K562 (cell line): Measurements from ENCODE around the gene PPP1R14D. TPM values are rescaled to one million over a fixed set of nuclear protein-coding genes. Genes with fewer than 3 reads are reported as not detected.

Source experiments
- ETV1 ChIP-seq: fragments of 450-650 bp; conservative IDR thresholded peaks from 2 replicates; pipeline ENCODE4 v1.6.1; 2016; ENCODE audit warnings: missing genetic modification characterization, control low read depth, low read depth, missing compliant biosample characterization
- HOXB6 ChIP-seq: fragments of 250-450 bp; sonication (Bioruptor Pico); IDR thresholded peaks from 2 replicates; pipeline ENCODE4 v1.5.1; 2022; ENCODE audit warnings: mild to moderate bottlenecking, borderline replicate concordance
- NR2C2 ChIP-seq, 2 experiments: fragments of 200-800 bp in 1 of 2; sonication (Bioruptor generic) in 1 of 2; sonication (generic) in 1 of 2; formaldehyde crosslinking in 1 of 2; IDR thresholded peaks; 2 replicates each; pipeline versions ENCODE4 v1.6.1 to v1.8.0; 2016 to 2022; ENCODE audit warnings: mild to moderate bottlenecking in 1 of 2, missing compliant biosample characterization in 1 of 2, missing genetic modification characterization in 1 of 2, missing genetic modification reagents in 1 of 2
- POLR2AphosphoS5 ChIP-seq: IDR thresholded peaks from 2 replicates; pipeline ENCODE4 v1.6.1; 2011; ENCODE audit warnings: mild to moderate bottlenecking, low read depth, low read length, moderate library complexity; ENCODE audit not compliant: control insufficient read depth, insufficient read depth
- RB1 ChIP-seq: fragments of 450-650 bp; IDR thresholded peaks from 2 replicates; pipeline ENCODE4 v1.6.1; 2017; ENCODE audit warnings: low read depth, mild to moderate bottlenecking
- SMARCA4 ChIP-seq: fragments of 450-650 bp; IDR thresholded peaks from 2 replicates; pipeline ENCODE4 v1.6.1; 2016
- TOE1 ChIP-seq, 2 experiments: fragments of 450-650 bp in 1 of 2; sonication (generic) in 1 of 2; formaldehyde crosslinking in 1 of 2; IDR thresholded peaks; 2 replicates each; pipeline versions ENCODE4 v1.7.1 to v1.8.0; 2016 to 2022; ENCODE audit warnings: borderline replicate concordance in 2 of 2, mild to moderate bottlenecking in 2 of 2, antibody characterized with exemption in 1 of 2, inconsistent platforms in 1 of 2, low read depth in 1 of 2, missing genetic modification reagents in 1 of 2, moderate library complexity in 1 of 2
- ZKSCAN8 ChIP-seq: fragments of 200-800 bp; sonication (Bioruptor generic); IDR thresholded peaks from 2 replicates; pipeline ENCODE4 v1.6.1; 2016; ENCODE audit warnings: missing genetic modification characterization, missing compliant biosample characterization
- ZNF175 ChIP-seq: fragments of 200-800 bp; sonication (Bioruptor generic); IDR thresholded peaks from 2 replicates; pipeline ENCODE4 v1.6.1; 2016; ENCODE audit warnings: low read depth, mild to moderate bottlenecking, missing genetic modification characterization, missing compliant biosample characterization
- ZNF197 ChIP-seq: fragments of 200-800 bp; sonication (Bioruptor generic); IDR thresholded peaks from 2 replicates; pipeline ENCODE4 v1.6.1; 2016; ENCODE audit warnings: low read depth, missing genetic modification characterization, missing compliant biosample characterization
- ZNF224 ChIP-seq: sonication (generic); formaldehyde crosslinking; IDR thresholded peaks from 2 replicates; pipeline ENCODE4 v1.8.0; 2022; ENCODE audit warnings: mild to moderate bottlenecking, missing genetic modification reagents
- ZNF75A ChIP-seq: fragments of 450-650 bp; formaldehyde crosslinking; IDR thresholded peaks from 2 replicates; pipeline ENCODE4 v1.4.0; 2020; ENCODE audit warnings: mild to moderate bottlenecking
- polyA plus RNA-seq, 8 experiments: library from polyadenylated mRNA; depleted of rRNA in 4 of 8; stranded (reverse) in 5 of 8; unstranded in 3 of 8; fragments of >200 nt; fragmentation: Nextera tagmentation in 2 of 8; fragmentation: Illumina TruSeq in 1 of 8; extraction: Ambion mirVana in 2 of 8; extraction: Trizol in 1 of 8; gene quantifications; 2 replicates each; pipeline versions ENCODE4 v1.2.1 to v1.2.3, GENCODE V29; 2011 to 2014; ENCODE audit warnings: inconsistent platforms in 1 of 8, missing spikeins in 1 of 8
- total RNA-seq, 7 experiments: library from RNA; depleted of rRNA in 6 of 7; stranded (reverse); fragments of >200 nt in 6 of 7; fragmentation: Illumina TruSeq in 2 of 7; extraction: Trizol in 2 of 7; gene quantifications; 2 replicates each; pipeline versions ENCODE4 v1.2.1 to v1.2.3, GENCODE V29; 2011 to 2021; ENCODE audit warnings: low replicate concordance in 1 of 7
- TF ChIP-seq, protein P1 (sequence below): fragments of 450-650 bp; formaldehyde crosslinking; IDR thresholded peaks from 2 replicates; pipeline ENCODE4 v1.4.0; 2020; ENCODE audit warnings: mild to moderate bottlenecking, moderate library complexity
- TF ChIP-seq, protein P2 (sequence below): fragments of 450-650 bp; IDR thresholded peaks from 2 replicates; pipeline ENCODE4 v1.6.1; 2018; ENCODE audit warnings: mild to moderate bottlenecking, low read depth; ENCODE audit not compliant: partially characterized antibody
- TF ChIP-seq, protein P3 (sequence below): sonication (generic); formaldehyde crosslinking; IDR thresholded peaks from 2 replicates; pipeline ENCODE4 v1.9.0; 2022; ENCODE audit warnings: mild to moderate bottlenecking, missing genetic modification reagents
- TF ChIP-seq, protein P4 (sequence below), 2 experiments: fragments of 450-650 bp in 1 of 2; IDR thresholded peaks; 2 replicates each; pipeline ENCODE4 v1.6.1; 2011 to 2017; ENCODE audit warnings: low read depth in 2 of 2, antibody characterized with exemption in 1 of 2, borderline replicate concordance in 1 of 2, low read length in 1 of 2, mild to moderate bottlenecking in 1 of 2, mixed read lengths in 1 of 2; ENCODE audit not compliant: control insufficient read depth in 1 of 2
- TF ChIP-seq, protein P5 (sequence below): sonication (generic); IDR thresholded peaks from 2 replicates; pipeline ENCODE4 v1.6.1; 2016

Gene PPP1R14D
- total and polyA plus RNA-seq, 9 of the 15 experiments (the other 6 are each of a cell fraction or from before 2014, with no cell fraction given) = 0.11 to 0.18 TPM; not detected in 7

DNA sequence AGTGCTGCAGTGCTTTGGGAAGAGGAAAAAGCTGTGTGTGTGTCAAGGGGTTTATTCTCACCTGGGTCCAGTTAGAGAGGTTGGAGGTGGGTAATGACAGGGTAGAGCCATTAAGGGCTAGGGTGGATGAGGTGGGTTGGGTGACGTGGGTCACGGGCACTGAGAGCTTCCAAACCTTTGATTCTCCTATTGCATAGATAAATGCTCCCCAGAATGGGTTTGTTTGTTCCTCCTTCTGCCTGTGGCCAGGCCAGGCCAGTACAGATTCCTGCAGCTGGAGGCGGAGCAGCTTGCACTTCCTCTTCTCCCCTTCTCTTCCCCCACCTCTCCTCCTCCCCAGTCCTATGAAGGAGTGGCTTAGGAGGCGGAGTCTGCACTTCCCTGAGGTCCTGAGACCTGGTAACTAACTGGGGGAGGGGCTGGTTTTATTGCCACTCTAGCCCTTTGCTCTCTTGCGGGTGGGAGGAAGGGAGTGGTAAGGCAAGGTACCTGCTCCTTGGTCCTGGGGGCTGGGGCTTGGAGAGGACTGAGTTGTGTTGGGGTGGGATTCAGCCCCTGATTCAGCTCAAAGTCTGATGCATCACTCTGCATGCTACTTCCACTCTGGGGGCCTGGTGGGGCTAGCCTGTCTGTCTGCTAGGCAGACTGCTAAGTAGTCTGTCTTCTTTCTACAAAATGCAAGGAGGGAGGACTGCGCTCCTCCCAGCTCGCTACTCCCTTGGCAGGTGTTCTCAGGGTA is 18.9 kb upstream of the PPP1R14D start (continued):
- TF ChIP-seq, protein P1, sequence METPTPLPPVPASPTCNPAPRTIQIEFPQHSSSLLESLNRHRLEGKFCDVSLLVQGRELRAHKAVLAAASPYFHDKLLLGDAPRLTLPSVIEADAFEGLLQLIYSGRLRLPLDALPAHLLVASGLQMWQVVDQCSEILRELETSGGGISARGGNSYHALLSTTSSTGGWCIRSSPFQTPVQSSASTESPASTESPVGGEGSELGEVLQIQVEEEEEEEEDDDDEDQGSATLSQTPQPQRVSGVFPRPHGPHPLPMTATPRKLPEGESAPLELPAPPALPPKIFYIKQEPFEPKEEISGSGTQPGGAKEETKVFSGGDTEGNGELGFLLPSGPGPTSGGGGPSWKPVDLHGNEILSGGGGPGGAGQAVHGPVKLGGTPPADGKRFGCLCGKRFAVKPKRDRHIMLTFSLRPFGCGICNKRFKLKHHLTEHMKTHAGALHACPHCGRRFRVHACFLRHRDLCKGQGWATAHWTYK (CRISPR knock-in tag) = no peak
- TF ChIP-seq ETV1 (tag) (peak; percentile 65), ZNF75A (no peak), TOE1 (IDR thresholded peaks at IDR 0.05; ENCODE audit: borderline replicate concordance) (0 out of 2 replicates have a peak, but pooled peaks have one; percentile 26), TOE1 (CRISPR knock-in tag; IDR thresholded peaks at IDR 0.05; ENCODE audit: borderline replicate concordance, low read depth) (no peak), HOXB6 (CRISPR knock-in tag) (no peak), ZNF224 (CRISPR knock-in tag) (no peak), POLR2AphosphoS5 (0 out of 2 replicates have a peak, but pooled peaks have one; percentile 45), ZKSCAN8 (CRISPR knock-in tag) (no peak), ZNF197 (no peak), ZNF175 (CRISPR knock-in tag) (no peak), SMARCA4 (peak; percentile 12; the same call in 1 of the 2 replicates), RB1 (no peak), NR2C2 (CRISPR knock-in tag; IDR thresholded peaks at IDR 0.05) (no peak), NR2C2 (tag; IDR thresholded peaks at IDR 0.05) (no peak)
- TF ChIP-seq, protein P2, sequence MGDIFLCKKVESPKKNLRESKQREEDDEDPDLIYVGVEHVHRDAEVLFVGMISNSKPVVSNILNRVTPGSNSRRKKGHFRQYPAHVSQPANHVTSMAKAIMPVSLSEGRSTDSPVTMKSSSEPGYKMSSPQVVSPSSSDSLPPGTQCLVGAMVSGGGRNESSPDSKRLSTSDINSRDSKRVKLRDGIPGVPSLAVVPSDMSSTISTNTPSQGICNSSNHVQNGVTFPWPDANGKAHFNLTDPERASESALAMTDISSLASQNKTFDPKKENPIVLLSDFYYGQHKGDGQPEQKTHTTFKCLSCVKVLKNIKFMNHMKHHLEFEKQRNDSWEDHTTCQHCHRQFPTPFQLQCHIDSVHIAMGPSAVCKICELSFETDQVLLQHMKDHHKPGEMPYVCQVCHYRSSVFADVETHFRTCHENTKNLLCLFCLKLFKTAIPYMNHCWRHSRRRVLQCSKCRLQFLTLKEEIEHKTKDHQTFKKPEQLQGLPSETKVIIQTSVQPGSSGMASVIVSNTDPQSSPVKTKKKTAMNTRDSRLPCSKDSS = no peak
- TF ChIP-seq, protein P3, sequence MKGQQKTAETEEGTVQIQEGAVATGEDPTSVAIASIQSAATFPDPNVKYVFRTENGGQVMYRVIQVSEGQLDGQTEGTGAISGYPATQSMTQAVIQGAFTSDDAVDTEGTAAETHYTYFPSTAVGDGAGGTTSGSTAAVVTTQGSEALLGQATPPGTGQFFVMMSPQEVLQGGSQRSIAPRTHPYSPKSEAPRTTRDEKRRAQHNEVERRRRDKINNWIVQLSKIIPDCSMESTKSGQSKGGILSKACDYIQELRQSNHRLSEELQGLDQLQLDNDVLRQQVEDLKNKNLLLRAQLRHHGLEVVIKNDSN (CRISPR knock-in tag) = no peak
- TF ChIP-seq, protein P4, sequence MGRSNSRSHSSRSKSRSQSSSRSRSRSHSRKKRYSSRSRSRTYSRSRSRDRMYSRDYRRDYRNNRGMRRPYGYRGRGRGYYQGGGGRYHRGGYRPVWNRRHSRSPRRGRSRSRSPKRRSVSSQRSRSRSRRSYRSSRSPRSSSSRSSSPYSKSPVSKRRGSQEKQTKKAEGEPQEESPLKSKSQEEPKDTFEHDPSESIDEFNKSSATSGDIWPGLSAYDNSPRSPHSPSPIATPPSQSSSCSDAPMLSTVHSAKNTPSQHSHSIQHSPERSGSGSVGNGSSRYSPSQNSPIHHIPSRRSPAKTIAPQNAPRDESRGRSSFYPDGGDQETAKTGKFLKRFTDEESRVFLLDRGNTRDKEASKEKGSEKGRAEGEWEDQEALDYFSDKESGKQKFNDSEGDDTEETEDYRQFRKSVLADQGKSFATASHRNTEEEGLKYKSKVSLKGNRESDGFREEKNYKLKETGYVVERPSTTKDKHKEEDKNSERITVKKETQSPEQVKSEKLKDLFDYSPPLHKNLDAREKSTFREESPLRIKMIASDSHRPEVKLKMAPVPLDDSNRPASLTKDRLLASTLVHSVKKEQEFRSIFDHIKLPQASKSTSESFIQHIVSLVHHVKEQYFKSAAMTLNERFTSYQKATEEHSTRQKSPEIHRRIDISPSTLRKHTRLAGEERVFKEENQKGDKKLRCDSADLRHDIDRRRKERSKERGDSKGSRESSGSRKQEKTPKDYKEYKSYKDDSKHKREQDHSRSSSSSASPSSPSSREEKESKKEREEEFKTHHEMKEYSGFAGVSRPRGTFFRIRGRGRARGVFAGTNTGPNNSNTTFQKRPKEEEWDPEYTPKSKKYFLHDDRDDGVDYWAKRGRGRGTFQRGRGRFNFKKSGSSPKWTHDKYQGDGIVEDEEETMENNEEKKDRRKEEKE (IDR thresholded peaks at IDR 0.05; ENCODE audit: borderline replicate concordance in 1 of 2, control insufficient read depth in 1 of 2, low read depth in 2 of 2, low read length in 1 of 2) = no peak
- TF ChIP-seq, protein P5, sequence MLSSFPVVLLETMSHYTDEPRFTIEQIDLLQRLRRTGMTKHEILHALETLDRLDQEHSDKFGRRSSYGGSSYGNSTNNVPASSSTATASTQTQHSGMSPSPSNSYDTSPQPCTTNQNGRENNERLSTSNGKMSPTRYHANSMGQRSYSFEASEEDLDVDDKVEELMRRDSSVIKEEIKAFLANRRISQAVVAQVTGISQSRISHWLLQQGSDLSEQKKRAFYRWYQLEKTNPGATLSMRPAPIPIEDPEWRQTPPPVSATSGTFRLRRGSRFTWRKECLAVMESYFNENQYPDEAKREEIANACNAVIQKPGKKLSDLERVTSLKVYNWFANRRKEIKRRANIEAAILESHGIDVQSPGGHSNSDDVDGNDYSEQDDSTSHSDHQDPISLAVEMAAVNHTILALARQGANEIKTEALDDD = peak; percentile 83; the same call in 1 of the 2 replicates
